HCT116 (cell line): ENCODE results near the gene PDE1A. TPM values are rescaled to one million over a fixed set of nuclear protein-coding genes. Genes with fewer than 3 reads are reported as not detected.

Source experiments
- ATAC-seq: fragments of 200-7000 bp; cut with Tn5 transposase; 2 replicates; pipeline ENCODE4 v1.9.1; 2020; ENCODE audit warnings: mild to moderate bottlenecking, moderate library complexity
- BruUV-seq: library from RNA; stranded (reverse); fragments of 400-500 nt; replicated peaks from 2 replicates; lab custom pipeline; 2021; lab: Mats Ljungman, UMichigan
- CTCF ChIA-PET: fragments of 300-600 bp; sonication (Branson Sonifier 250); formaldehyde crosslinking; loops from one replicate; lab custom pipeline; 2021; ENCODE audit warnings: antibody characterized with exemption; lab: Charles Lee
- POLR2A ChIA-PET: fragments of 300-600, 350-600 bp; sonication (Branson Sonifier 250); formaldehyde crosslinking; loops from one replicate; lab custom pipeline; 2021; ENCODE audit warnings: antibody characterized with exemption; lab: Charles Lee
- RAD21 ChIA-PET, 2 experiments: fragments of 300-600 bp; sonication (Branson Sonifier 250); formaldehyde crosslinking; loops; one replicate each; lab custom pipeline; 2023; ENCODE audit warnings: low total read pairs in 2 of 2; ENCODE audit not compliant: uncharacterized antibody in 2 of 2, unreplicated experiment in 2 of 2, low non-redundant PET in 1 of 2; lab: Charles Lee
- DNase-seq: peaks from one replicate; pipeline ENCODE4 v3.0.0-alpha.2; 2010; ENCODE audit warnings: low read depth, low spot score
- H2AFZ ChIP-seq: fragments of 200-600 bp; shearing (Covaris generic), sonication (generic); 2 replicates; pipeline ENCODE4 v1.6.1; 2017; ENCODE audit warnings: low read depth, mixed run types, mixed read lengths, antibody characterized with exemption, low read length; ENCODE audit not compliant: poor library complexity, severe bottlenecking
- H3K27ac ChIP-seq: 2 replicates; pipeline ENCODE4 v1.5.1; 2012; ENCODE audit warnings: low read depth, low read length
- H3K27me3 ChIP-seq: fragments of 200-600 bp; sonication (generic); 2 replicates; pipeline ENCODE4 v1.6.1; 2016; ENCODE audit warnings: mixed run types, low read length, mixed read lengths; ENCODE audit not compliant: insufficient read depth
- H3K36me3 ChIP-seq, 2 experiments: fragments of 200-500 bp in 1 of 2; fragments of 200-600 bp in 1 of 2; sonication (Bioruptor generic) in 1 of 2; sonication (generic) in 1 of 2; 2 replicates each; pipeline versions ENCODE4 v1.5.1 to v1.6.1; 2014 to 2016; ENCODE audit warnings: low read length in 2 of 2, inconsistent platforms in 1 of 2, mixed read lengths in 1 of 2, mixed run types in 1 of 2; ENCODE audit not compliant: insufficient read depth in 2 of 2, control insufficient read depth in 1 of 2
- H3K4me1 ChIP-seq, 2 experiments: fragments of 200-600 bp in 1 of 2; sonication (generic) in 1 of 2; 2 replicates each; pipeline versions ENCODE4 v1.5.1 to v1.6.1; 2012 to 2017; ENCODE audit warnings: low read length in 2 of 2, inconsistent platforms in 1 of 2, mild to moderate bottlenecking in 1 of 2, mixed read lengths in 1 of 2, mixed run types in 1 of 2, moderate library complexity in 1 of 2; ENCODE audit not compliant: insufficient read depth in 2 of 2, control insufficient read depth in 1 of 2
- H3K4me2 ChIP-seq: fragments of 200-600 bp; sonication (generic); 2 replicates; pipeline ENCODE4 v1.6.1; 2017; ENCODE audit warnings: mixed run types, low read length, mixed read lengths
- H3K4me3 ChIP-seq, 2 experiments: fragments of 200-600 bp in 1 of 2; sonication (generic) in 1 of 2; replicated peaks in 1 of 2; 2 replicates each; pipeline ENCODE4 v1.5.1; 2011 to 2016; ENCODE audit warnings: low read length in 2 of 2, control low read depth in 1 of 2, low read depth in 1 of 2, mild to moderate bottlenecking in 1 of 2, mixed read lengths in 1 of 2, mixed run types in 1 of 2
- H3K79me2 ChIP-seq: fragments of 200-600 bp; sonication (generic); 2 replicates; pipeline ENCODE4 v1.6.1; 2017; ENCODE audit warnings: mild to moderate bottlenecking, mixed run types, low read length, moderate library complexity, mixed read lengths; ENCODE audit not compliant: insufficient read depth
- H3K9ac ChIP-seq: fragments of 200-600 bp; sonication (generic); 2 replicates; pipeline ENCODE4 v1.6.1; 2016; ENCODE audit warnings: low read length, mixed read lengths
- H3K9me2 ChIP-seq: fragments of 200-600 bp; sonication (generic), shearing (Covaris generic); 2 replicates; pipeline ENCODE4 v1.6.1; 2017; ENCODE audit warnings: mixed run types, mild to moderate bottlenecking, moderate library complexity; ENCODE audit not compliant: insufficient read depth
- H3K9me3 ChIP-seq, 2 experiments: fragments of 200-500 bp in 1 of 2; fragments of 200-600 bp in 1 of 2; sonication (Bioruptor generic) in 1 of 2; sonication (generic) in 1 of 2; 2 replicates each; pipeline ENCODE4 v1.6.1; 2014 to 2017; ENCODE audit warnings: low read length in 2 of 2, mixed read lengths in 2 of 2, inconsistent platforms in 1 of 2, low read depth in 1 of 2, mild to moderate bottlenecking in 1 of 2, mixed run types in 1 of 2, moderate library complexity in 1 of 2; ENCODE audit not compliant: control insufficient read depth in 1 of 2, insufficient read depth in 1 of 2
- H4K20me1 ChIP-seq: fragments of 200-600 bp; sonication (generic), shearing (Covaris generic); 2 replicates; pipeline ENCODE4 v1.6.1; 2017; ENCODE audit warnings: mixed run types, mild to moderate bottlenecking, moderate library complexity; ENCODE audit not compliant: insufficient read depth
- CEBPB ChIP-seq: IDR thresholded peaks from 2 replicates; pipeline ENCODE4 v1.6.1; 2012; ENCODE audit warnings: low read depth
- EGR1 ChIP-seq: IDR thresholded peaks from 2 replicates; pipeline ENCODE4 v1.6.1; 2012; ENCODE audit warnings: low read depth
- ELF1 ChIP-seq: IDR thresholded peaks from 2 replicates; pipeline ENCODE4 v1.6.1; 2012; ENCODE audit warnings: low read depth, borderline replicate concordance
- EZH2 ChIP-seq: fragments of 200-600 bp; sonication (generic); IDR thresholded peaks from 2 replicates; pipeline ENCODE4 v1.6.1; 2017; ENCODE audit warnings: antibody characterized with exemption, mixed run types
- EZH2phosphoT487 ChIP-seq: fragments of 200-600 bp; IDR thresholded peaks from 2 replicates; pipeline ENCODE4 v1.6.1; 2018; ENCODE audit warnings: antibody characterized with exemption, borderline replicate concordance
- JUND ChIP-seq: IDR thresholded peaks from 2 replicates; pipeline ENCODE4 v1.6.1; 2012
- RAD21 ChIP-seq: IDR thresholded peaks from 2 replicates; pipeline ENCODE4 v1.6.1; 2012; ENCODE audit warnings: low read depth, mild to moderate bottlenecking
- SIN3A ChIP-seq: IDR thresholded peaks from 2 replicates; pipeline ENCODE4 v1.6.1; 2012; ENCODE audit warnings: low read depth
- TCF7L2 ChIP-seq: IDR thresholded peaks from 2 replicates; pipeline ENCODE4 v1.7.0; 2011; ENCODE audit warnings: borderline replicate concordance, inconsistent platforms; ENCODE audit not compliant: insufficient read depth, insufficient read length; ENCODE audit errors: extremely low read depth
- YY1 ChIP-seq: IDR thresholded peaks from 2 replicates; pipeline ENCODE4 v1.6.1; 2011; ENCODE audit warnings: low read length, low read depth, moderate library complexity, mild to moderate bottlenecking; ENCODE audit not compliant: insufficient replicate concordance; ENCODE audit errors: extremely low read depth
- ZBTB33 ChIP-seq: IDR thresholded peaks from 2 replicates; pipeline ENCODE4 v1.6.1; 2011; ENCODE audit warnings: mild to moderate bottlenecking, low read length, moderate library complexity; ENCODE audit not compliant: insufficient replicate concordance; ENCODE audit errors: extremely low read depth
- ZFX ChIP-seq: fragments of 450-650 bp; IDR thresholded peaks from 2 replicates; pipeline ENCODE4 v1.6.1; 2017
- intact Hi-C: fragments of 100-400 bp; cut with micrococcal nuclease; formaldehyde crosslinking; loops from 2 replicates; pipeline ENCODE4 v1.10.0; 2022
- total RNA-seq: library from RNA; stranded (reverse); gene quantifications from one replicate; pipeline ENCODE4 v1.2.1, GENCODE V29; 2021; ENCODE audit not compliant: unreplicated experiment
- TF ChIP-seq, protein P1 (sequence below): IDR thresholded peaks from 2 replicates; pipeline ENCODE4 v1.6.1; 2012
- TF ChIP-seq, protein P2 (sequence below): IDR thresholded peaks from 2 replicates; pipeline ENCODE4 v1.6.1; 2012; ENCODE audit warnings: low read depth

The PDE1A gene
- total RNA-seq, 1 experiment from 2014 or later: 0.12 TPM

DNA sequence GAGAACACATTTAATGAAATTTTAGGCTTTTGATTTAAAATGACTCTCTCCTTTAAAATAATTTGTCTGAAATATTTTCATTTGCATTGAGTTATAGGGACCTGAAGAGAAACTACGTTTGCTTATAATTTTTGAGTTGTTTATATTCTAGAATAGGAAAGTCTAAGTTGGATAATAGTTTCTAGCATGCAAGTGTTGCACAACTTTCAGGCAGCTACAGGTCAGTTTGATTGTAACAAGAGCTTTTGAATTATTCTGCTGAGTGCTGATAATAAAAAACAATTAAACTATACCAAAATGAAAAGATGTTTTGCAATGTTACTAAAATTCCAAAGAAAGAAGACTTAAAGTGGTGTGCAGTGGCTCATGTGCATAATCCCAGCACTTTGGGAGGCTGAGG lies 71.0 kb downstream of the PDE1A start:
- BruUV-seq: no TSS peak
- Histone ChIP-seq H3K9me2 (no peaks in the 10 kb centered on the region; the same call in 1 of the 2 replicates), H3K79me2 (no peaks in the 10 kb centered on the region), H3K9me3 (no peaks in the 10 kb centered on the region), H3K4me2 (no peak overlapping the region), H3K27ac (no peak overlapping the region), H3K4me1 (no peaks in the 10 kb centered on the region), H2AFZ (peak overlapping the region; percentile 49), H3K9ac (no peak overlapping the region), H3K36me3 (no peaks in the 10 kb centered on the region), H3K4me3 (no peak overlapping the region), H3K27me3 (no peaks in the 10 kb centered on the region), H4K20me1 (no peaks in the 10 kb centered on the region)
- ATAC-seq (no peak), DNase-seq (no peak)
- ChIA-PET RAD21 (no interaction called here), POLR2A (no interaction called here), CTCF (no interaction called here)
- intact Hi-C loops: no loop called here
- TF ChIP-seq EZH2phosphoT487 (no peak), CEBPB (no peak), JUND (no peak), RAD21 (no peak), ZBTB33 (no peak), YY1 (no peak), EGR1 (no peak)

- H3K27me3 ChIP-seq: no peaks in the 10 kb centered on the region
- H3K27ac ChIP-seq: no peak overlapping the region
- H3K9me2 ChIP-seq: no peaks in the 10 kb centered on the region; the same call in 1 of the 2 replicates
- H3K79me2 ChIP-seq: no peaks in the 10 kb centered on the region
- no peak for ATAC-seq
- H3K36me3 ChIP-seq: no peaks in the 10 kb centered on the region
- no TSS peak for BruUV-seq
- no peak overlapping the region for H2AFZ ChIP-seq
- POLR2A ChIA-PET: no interaction called here
- H3K9ac ChIP-seq: no peak overlapping the region
- no peaks in the 10 kb centered on the region for H3K4me1 ChIP-seq
- no peaks in the 10 kb centered on the region for H4K20me1 ChIP-seq
- CTCF ChIA-PET: no interaction called here
- RAD21 ChIA-PET: no interaction called here
- H3K9me3 ChIP-seq: no peaks in the 10 kb centered on the region
- no peak overlapping the region for H3K4me3 ChIP-seq
- DNase-seq: no peak
- no peak overlapping the region for H3K4me2 ChIP-seq
- intact Hi-C loops: no loop called here
- TF ChIP-seq, protein P1, sequence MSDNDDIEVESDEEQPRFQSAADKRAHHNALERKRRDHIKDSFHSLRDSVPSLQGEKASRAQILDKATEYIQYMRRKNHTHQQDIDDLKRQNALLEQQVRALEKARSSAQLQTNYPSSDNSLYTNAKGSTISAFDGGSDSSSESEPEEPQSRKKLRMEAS: no peak
- TF ChIP-seq ZFX (no peak), SIN3A (no peak), ELF1 (no peak), RAD21 (no peak), TCF7L2 (no peak), EZH2 (no peak), YY1 (no peak)
- TF ChIP-seq, protein P2, sequence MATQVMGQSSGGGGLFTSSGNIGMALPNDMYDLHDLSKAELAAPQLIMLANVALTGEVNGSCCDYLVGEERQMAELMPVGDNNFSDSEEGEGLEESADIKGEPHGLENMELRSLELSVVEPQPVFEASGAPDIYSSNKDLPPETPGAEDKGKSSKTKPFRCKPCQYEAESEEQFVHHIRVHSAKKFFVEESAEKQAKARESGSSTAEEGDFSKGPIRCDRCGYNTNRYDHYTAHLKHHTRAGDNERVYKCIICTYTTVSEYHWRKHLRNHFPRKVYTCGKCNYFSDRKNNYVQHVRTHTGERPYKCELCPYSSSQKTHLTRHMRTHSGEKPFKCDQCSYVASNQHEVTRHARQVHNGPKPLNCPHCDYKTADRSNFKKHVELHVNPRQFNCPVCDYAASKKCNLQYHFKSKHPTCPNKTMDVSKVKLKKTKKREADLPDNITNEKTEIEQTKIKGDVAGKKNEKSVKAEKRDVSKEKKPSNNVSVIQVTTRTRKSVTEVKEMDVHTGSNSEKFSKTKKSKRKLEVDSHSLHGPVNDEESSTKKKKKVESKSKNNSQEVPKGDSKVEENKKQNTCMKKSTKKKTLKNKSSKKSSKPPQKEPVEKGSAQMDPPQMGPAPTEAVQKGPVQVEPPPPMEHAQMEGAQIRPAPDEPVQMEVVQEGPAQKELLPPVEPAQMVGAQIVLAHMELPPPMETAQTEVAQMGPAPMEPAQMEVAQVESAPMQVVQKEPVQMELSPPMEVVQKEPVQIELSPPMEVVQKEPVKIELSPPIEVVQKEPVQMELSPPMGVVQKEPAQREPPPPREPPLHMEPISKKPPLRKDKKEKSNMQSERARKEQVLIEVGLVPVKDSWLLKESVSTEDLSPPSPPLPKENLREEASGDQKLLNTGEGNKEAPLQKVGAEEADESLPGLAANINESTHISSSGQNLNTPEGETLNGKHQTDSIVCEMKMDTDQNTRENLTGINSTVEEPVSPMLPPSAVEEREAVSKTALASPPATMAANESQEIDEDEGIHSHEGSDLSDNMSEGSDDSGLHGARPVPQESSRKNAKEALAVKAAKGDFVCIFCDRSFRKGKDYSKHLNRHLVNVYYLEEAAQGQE: no peak
Measured at GRCh38 chr2:182351427-182351826, 75.4 kb downstream of the PDE1A start.
